Mesenchymal stem cell (in vitro differentiated cells and primary cell): ENCODE measurements around the gene ZNF804B.

Experiments
- DNase-seq: peaks from one replicate; pipeline ENCODE4 v3.0.0-alpha.2; 2013
- H2AFZ ChIP-seq: one replicate; pipeline ENCODE4 v1.6.1; 2013; ENCODE audit warnings: low read depth, mild to moderate bottlenecking, control low read depth, inconsistent platforms, low read length, moderate library complexity
- H2AK5ac ChIP-seq: 2 replicates; pipeline ENCODE4 v1.6.1; 2013; ENCODE audit warnings: low read length, moderate library complexity, mild to moderate bottlenecking, inconsistent platforms; ENCODE audit not compliant: severe bottlenecking
- H2BK120ac ChIP-seq: one replicate; pipeline ENCODE4 v1.6.1; 2013; ENCODE audit warnings: low read depth, mild to moderate bottlenecking, inconsistent platforms, low read length, moderate library complexity
- H2BK12ac ChIP-seq, 2 experiments: one replicate each; pipeline ENCODE4 v1.6.1; 2013; ENCODE audit warnings: inconsistent platforms in 2 of 2, low read length in 2 of 2, mild to moderate bottlenecking in 2 of 2, moderate library complexity in 2 of 2, control low read depth in 1 of 2
- H2BK15ac ChIP-seq: one replicate; pipeline ENCODE4 v1.6.1; 2013; ENCODE audit warnings: mild to moderate bottlenecking, low read depth, inconsistent platforms; ENCODE audit not compliant: poor library complexity, severe bottlenecking
- H2BK5ac ChIP-seq: 2 replicates; pipeline ENCODE4 v1.6.1; 2013; ENCODE audit warnings: low read depth, mild to moderate bottlenecking, low read length, control low read depth, inconsistent platforms; ENCODE audit not compliant: poor library complexity, severe bottlenecking
- H3K14ac ChIP-seq, 2 experiments: one replicate each; pipeline ENCODE4 v1.6.1; 2013; ENCODE audit warnings: inconsistent platforms in 2 of 2, low read length in 2 of 2, control low read depth in 1 of 2, mild to moderate bottlenecking in 1 of 2, moderate library complexity in 1 of 2
- H3K18ac ChIP-seq, 2 experiments: one replicate each; pipeline ENCODE4 v1.6.1; 2013; ENCODE audit warnings: inconsistent platforms in 2 of 2, low read length in 2 of 2, control low read depth in 1 of 2, low read depth in 1 of 2, mild to moderate bottlenecking in 1 of 2
- H3K23ac ChIP-seq, 2 experiments: one replicate each; pipeline ENCODE4 v1.6.1; 2013; ENCODE audit warnings: inconsistent platforms in 2 of 2, low read length in 2 of 2, mild to moderate bottlenecking in 2 of 2, moderate library complexity in 2 of 2, control low read depth in 1 of 2
- H3K27ac ChIP-seq: 2 replicates; pipeline ENCODE4 v1.5.1; 2013; ENCODE audit warnings: mild to moderate bottlenecking, moderate library complexity, low read length, control low read depth, inconsistent platforms; ENCODE audit not compliant: poor library complexity, severe bottlenecking
- H3K27me3 ChIP-seq, 2 experiments: 2 replicates each; pipeline versions ENCODE4 v1.6.1 to v1.7.0; 2013; ENCODE audit warnings: low read length in 2 of 2, mild to moderate bottlenecking in 2 of 2, moderate library complexity in 2 of 2, control low read depth in 1 of 2, inconsistent platforms in 1 of 2; ENCODE audit not compliant: control insufficient read depth in 1 of 2, insufficient read depth in 1 of 2
- H3K36me3 ChIP-seq, 2 experiments: 2 replicates each; pipeline versions ENCODE4 v1.6.1 to v1.7.0; 2013; ENCODE audit warnings: low read length in 2 of 2, control low read depth in 1 of 2, inconsistent platforms in 1 of 2, low read depth in 1 of 2, mild to moderate bottlenecking in 1 of 2; ENCODE audit not compliant: insufficient read depth in 2 of 2, control insufficient read depth in 1 of 2
- H3K4ac ChIP-seq, 2 experiments: one replicate each; pipeline ENCODE4 v1.6.1; 2013; ENCODE audit warnings: inconsistent platforms in 2 of 2, low read length in 2 of 2, mild to moderate bottlenecking in 2 of 2, moderate library complexity in 2 of 2, control low read depth in 1 of 2, low read depth in 1 of 2
- H3K4me1 ChIP-seq: 2 replicates; pipeline ENCODE4 v1.6.1; 2013; ENCODE audit warnings: low read depth, low read length, control low read depth; ENCODE audit not compliant: control insufficient read depth, insufficient read depth
- H3K4me2 ChIP-seq: 2 replicates; pipeline ENCODE4 v1.6.1; 2013; ENCODE audit warnings: low read length, mild to moderate bottlenecking, inconsistent platforms; ENCODE audit not compliant: poor library complexity, severe bottlenecking
- H3K4me3 ChIP-seq, 2 experiments: 2 replicates each; pipeline versions ENCODE4 v1.5.1 to v1.7.0; 2013; ENCODE audit warnings: low read length in 2 of 2, mild to moderate bottlenecking in 2 of 2, control low read depth in 1 of 2, low read depth in 1 of 2; ENCODE audit not compliant: insufficient read depth in 1 of 2
- H3K79me1 ChIP-seq: replicated peaks from 2 replicates; pipeline ENCODE4 v1.6.1; 2013; ENCODE audit warnings: mild to moderate bottlenecking, control low read depth, low read length, inconsistent platforms; ENCODE audit not compliant: poor library complexity, severe bottlenecking
- H3K9ac ChIP-seq: 2 replicates; pipeline ENCODE4 v1.7.0; 2013; ENCODE audit warnings: mild to moderate bottlenecking, low read length, moderate library complexity
- H3K9me3 ChIP-seq: 2 replicates; pipeline ENCODE4 v1.7.0; 2013; ENCODE audit warnings: mild to moderate bottlenecking, low read length; ENCODE audit not compliant: control insufficient read depth
- H4K8ac ChIP-seq: one replicate; pipeline ENCODE4 v1.6.1; 2013; ENCODE audit warnings: inconsistent platforms, mild to moderate bottlenecking, low read length, moderate library complexity
- H4K91ac ChIP-seq: one replicate; pipeline ENCODE4 v1.6.1; 2013; ENCODE audit warnings: mild to moderate bottlenecking, low read length, inconsistent platforms
- WGBS: methylation state at CpG from one replicate; pipeline ENCODE4 v1.1.7; 2013; ENCODE audit warnings: mixed read lengths; 5-methylcytosine and 5-hydroxymethylcytosine counted together

ZNF804B gene

DNA sequence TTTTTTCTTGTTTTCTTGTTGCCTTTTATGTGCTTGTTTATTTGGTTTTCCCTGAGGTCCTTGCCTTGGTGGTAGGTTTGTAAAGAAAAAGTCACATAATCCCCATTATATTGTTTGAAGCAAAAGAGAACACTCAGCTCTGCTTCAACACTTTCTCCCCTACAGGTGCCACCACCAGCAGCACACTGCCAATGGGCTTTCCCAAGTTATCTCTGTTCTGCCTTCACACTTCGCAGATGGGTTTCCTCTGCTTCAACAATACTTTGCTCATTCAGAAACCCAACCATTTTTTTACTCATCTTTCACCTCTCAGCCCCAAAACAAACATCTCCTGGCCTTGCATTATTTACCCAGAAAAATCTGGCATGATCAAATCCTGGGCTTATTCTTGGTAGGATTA lies 411.1 kb downstream of the ZNF804B start:
- Histone ChIP-seq H3K4ac (no peak overlapping the region), H3K9ac (no peak overlapping the region), H4K91ac (no peak overlapping the region), H3K4me3 (no peak overlapping the region), H4K8ac (no peak overlapping the region), H3K14ac (no peak overlapping the region), H2BK12ac (no peak overlapping the region), H3K4me1 (no peaks in the 10 kb centered on the region), H3K79me1 (no peaks in the 10 kb centered on the region), H3K18ac (no peak overlapping the region), H3K27me3 (no peaks in the 10 kb centered on the region), H2BK15ac (no peak overlapping the region), H2AK5ac (no peak overlapping the region), H2BK120ac (no peak overlapping the region), H3K36me3 (no peaks in the 10 kb centered on the region), H3K9me3 (no peaks in the 10 kb centered on the region), H2BK5ac (no peak overlapping the region), H3K23ac (no peak overlapping the region), H2AFZ (no peak overlapping the region), H3K4me2 (no peak overlapping the region), H3K27ac (no peak overlapping the region)
- DNase-seq, result no peak
- 35% methylated on average over 1 of the region's 1 CpG for WGBS

DNA sequence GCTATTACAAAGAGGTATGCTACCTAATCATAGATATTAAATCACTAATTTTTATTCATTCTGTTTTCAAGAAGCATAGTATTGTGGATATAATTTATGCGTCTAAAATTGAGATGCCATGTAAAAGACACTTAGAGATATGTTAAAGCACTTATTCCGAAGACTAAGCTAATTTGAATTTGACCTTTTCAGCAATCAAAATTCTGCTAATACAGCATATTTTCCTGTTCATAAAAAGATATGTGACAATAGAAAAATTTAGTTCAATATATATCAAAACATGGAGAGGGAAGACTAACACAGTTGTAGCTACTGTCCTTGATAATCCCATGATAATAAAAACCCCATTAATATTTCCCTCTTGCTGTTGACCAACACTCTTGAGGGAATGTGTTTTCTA lies 422.6 kb downstream of the ZNF804B start:
- no peak for DNase-seq
- H2BK15ac ChIP-seq, result no peak overlapping the region
- no peak overlapping the region for H3K9ac ChIP-seq
- H3K14ac ChIP-seq, result no peak overlapping the region
- H3K4ac ChIP-seq, result no peak overlapping the region
- no peak overlapping the region for H4K91ac ChIP-seq
- H2BK5ac ChIP-seq, result no peak overlapping the region
- H2BK12ac ChIP-seq, result no peak overlapping the region
- no peak overlapping the region for H3K18ac ChIP-seq
- H2AK5ac ChIP-seq, result no peak overlapping the region
- H3K27ac ChIP-seq, result no peak overlapping the region
- no peak overlapping the region for H3K23ac ChIP-seq
- no CpG with 5 or more reads among the region's 2 CpGs for WGBS
- H2BK120ac ChIP-seq, result no peak overlapping the region
- no peaks in the 10 kb centered on the region for H3K27me3 ChIP-seq
- no peaks in the 10 kb centered on the region for H3K79me1 ChIP-seq
- no peak overlapping the region for H3K4me3 ChIP-seq
- no peak overlapping the region for H2AFZ ChIP-seq
- no peaks in the 10 kb centered on the region for H3K36me3 ChIP-seq
- no peak overlapping the region for H4K8ac ChIP-seq
- no peak overlapping the region for H3K4me2 ChIP-seq
- H3K4me1 ChIP-seq, result no peaks in the 10 kb centered on the region
- H3K9me3 ChIP-seq, result peaks cover 22% of the 10 kb centered on the region

DNA sequence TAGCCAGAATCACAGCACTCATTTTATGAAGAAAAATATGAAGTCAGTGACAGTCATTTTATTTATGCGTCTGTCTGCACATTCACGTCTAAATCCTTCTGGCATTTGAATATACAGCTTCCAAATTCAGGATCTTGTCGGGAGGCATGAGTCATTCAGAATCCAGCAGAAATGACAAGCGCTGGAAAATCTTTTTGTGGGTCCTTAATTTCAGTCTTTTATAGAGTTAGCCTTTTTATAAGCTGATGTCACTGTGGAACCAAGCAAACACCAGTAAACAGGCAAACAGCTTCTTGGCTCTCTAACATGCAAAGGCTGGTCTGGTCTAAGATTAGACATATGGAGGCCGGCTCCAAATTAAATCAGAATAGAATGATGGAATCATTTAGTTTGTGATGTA lies 424.2 kb downstream of the ZNF804B start:
- H4K91ac ChIP-seq, result no peak overlapping the region
- no peak overlapping the region for H3K27ac ChIP-seq
- no peak overlapping the region for H2AK5ac ChIP-seq
- no peaks in the 10 kb centered on the region for H3K27me3 ChIP-seq
- H3K9me3 ChIP-seq, result peaks cover 19% of the 10 kb centered on the region
- H2BK5ac ChIP-seq, result no peak overlapping the region
- no peak overlapping the region for H3K14ac ChIP-seq
- no peak overlapping the region for H3K18ac ChIP-seq
- no peaks in the 10 kb centered on the region for H3K4me1 ChIP-seq
- H3K23ac ChIP-seq, result no peak overlapping the region
- DNase-seq, result no peak
- no peak overlapping the region for H2BK15ac ChIP-seq
- no peak overlapping the region for H2AFZ ChIP-seq
- H3K4ac ChIP-seq, result no peak overlapping the region
- H3K79me1 ChIP-seq, result no peaks in the 10 kb centered on the region
- H3K9ac ChIP-seq, result no peak overlapping the region
- H2BK120ac ChIP-seq, result no peak overlapping the region
- no peak overlapping the region for H4K8ac ChIP-seq
- no peaks in the 10 kb centered on the region for H3K36me3 ChIP-seq
- H3K4me3 ChIP-seq, result no peak overlapping the region
- WGBS, result 94% methylated on average over 4 of the region's 5 CpGs
- H3K4me2 ChIP-seq, result no peak overlapping the region
- H2BK12ac ChIP-seq, result no peak overlapping the region

DNA sequence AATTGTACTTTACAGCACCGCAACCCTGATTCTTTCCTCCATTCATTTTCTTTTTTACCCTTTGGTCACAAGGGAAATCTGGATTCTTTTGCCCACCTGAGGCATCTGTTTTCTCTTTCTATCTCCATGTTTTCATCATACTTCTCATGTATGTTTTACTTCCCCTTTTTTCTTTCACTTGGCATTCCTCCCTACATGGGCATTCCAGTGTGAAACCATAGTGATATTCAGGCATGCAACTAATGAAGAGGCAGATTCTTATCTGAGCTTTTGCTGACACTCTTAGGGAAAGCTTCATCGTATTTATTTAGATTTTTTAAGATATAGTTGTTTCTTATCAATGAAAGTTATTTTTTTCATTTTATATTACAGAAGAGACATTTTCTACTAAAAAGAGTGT lies 441.3 kb downstream of the ZNF804B start:
- Histone ChIP-seq H2BK15ac (no peak overlapping the region), H3K23ac (no peak overlapping the region), H3K36me3 (no peaks in the 10 kb centered on the region), H4K91ac (no peak overlapping the region), H2AK5ac (no peak overlapping the region), H3K9ac (no peak overlapping the region), H2AFZ (no peak overlapping the region), H2BK120ac (no peak overlapping the region), H4K8ac (no peak overlapping the region), H3K18ac (no peak overlapping the region), H3K9me3 (no peaks in the 10 kb centered on the region), H3K4me3 (no peak overlapping the region), H3K27ac (no peak overlapping the region), H3K4me1 (no peaks in the 10 kb centered on the region), H3K4me2 (no peak overlapping the region), H2BK12ac (no peak overlapping the region), H3K14ac (no peak overlapping the region), H3K27me3 (no peaks in the 10 kb centered on the region), H3K79me1 (no peaks in the 10 kb centered on the region), H3K4ac (no peak overlapping the region), H2BK5ac (no peak overlapping the region)
- WGBS, result 87% methylated on average over 1 of the region's 2 CpGs
- no peak for DNase-seq
